Keratinocyte (primary cell): Measurements from ENCODE around the gene SLC38A8.

Experiments
- CTCF ChIP-seq, 3 experiments: IDR thresholded peaks in 1 of 3; conservative IDR thresholded peaks in 1 of 3; optimal IDR thresholded peaks in 1 of 3; 2 replicates in 2 of 3; 3 replicates in 1 of 3; pipeline versions ENCODE3 to v1.5.1; 2011; ENCODE audit warnings: low read length in 3 of 3, mild to moderate bottlenecking in 3 of 3, moderate library complexity in 2 of 3, control low read depth in 1 of 3, inconsistent platforms in 1 of 3; ENCODE audit not compliant: insufficient read depth in 2 of 3; ENCODE audit errors: extremely low read depth in 1 of 3
- EZH2 ChIP-seq: IDR thresholded peaks from one replicate; pipeline ENCODE4 v1.6.1; 2012; ENCODE audit warnings: inconsistent platforms, mild to moderate bottlenecking, low read length, moderate library complexity

GRCh38 chr16:84080378-84080777 lies 37.8 kb upstream of the SLC38A8 start:
- TF ChIP-seq EZH2 (no peak), CTCF (optimal IDR thresholded peaks at IDR 0.05 in 1 of 3, IDR thresholded peaks at IDR 0.05 in 1 of 3, conservative IDR thresholded peaks at IDR 0.05 in 1 of 3; ENCODE audit: extremely low read depth in 1 of 3, insufficient read depth in 2 of 3, low read length in 3 of 3) (no peak)
